GM23248 (cell line): Measurements from ENCODE around the gene SUZ12.
"Not testable (repeated sequence)": the region's sequence is repeated elsewhere in the genome, so short reads cannot be mapped to it uniquely, and the experiment has no call there.

Experiments used
- EZH2 ChIP-seq: fragments of 200-600 bp; sonication (generic); IDR thresholded peaks from 2 replicates; pipeline ENCODE4 v1.6.1; 2018; ENCODE audit warnings: antibody characterized with exemption, mild to moderate bottlenecking; ENCODE audit not compliant: insufficient read depth, poor library complexity, severe bottlenecking
- EZH2phosphoT487 ChIP-seq: fragments of 200-600 bp; sonication (generic); IDR thresholded peaks from 2 replicates; pipeline ENCODE4 v1.6.1; 2018; ENCODE audit warnings: antibody characterized with exemption, moderate library complexity, mild to moderate bottlenecking, low read depth; ENCODE audit not compliant: insufficient read depth

GRCh38 chr17:31964131-31964530 lies 27.3 kb downstream of the SUZ12 start:
- not testable (repeated sequence) for TF ChIP-seq EZH2, EZH2phosphoT487
